BE2C (cell line): ENCODE data around the gene THSD4.
A peak's percentile ranks its signal among the peaks of the same experiment; 100 is the strongest.

Experiments
- DNase-seq: peaks from one replicate; pipeline ENCODE4 v3.0.0-alpha.2; 2020
- H3K27me3 ChIP-seq: fragments of 250-450 bp; sonication (Bioruptor Pico); 2 replicates; pipeline ENCODE4 v1.5.1; 2020; ENCODE audit warnings: mild to moderate bottlenecking
- H3K36me3 ChIP-seq: fragments of 250-450 bp; sonication (Bioruptor Pico); 2 replicates; pipeline ENCODE4 v1.5.1; 2020; ENCODE audit warnings: mild to moderate bottlenecking
- H3K4me1 ChIP-seq: fragments of 250-450 bp; sonication (Bioruptor Pico); 2 replicates; pipeline ENCODE4 v1.5.1; 2020
- H3K4me3 ChIP-seq: 2 replicates; pipeline ENCODE4 v1.5.1; 2011; ENCODE audit warnings: low read depth, low read length
- H3K9me3 ChIP-seq: fragments of 250-450 bp; sonication (Bioruptor Pico); 2 replicates; pipeline ENCODE4 v1.5.1; 2020
- TF ChIP-seq, protein P1 (sequence below): IDR thresholded peaks from 2 replicates; pipeline ENCODE4 v1.5.1; 2012; ENCODE audit warnings: mild to moderate bottlenecking, low read depth, low read length

Gene THSD4

DNA sequence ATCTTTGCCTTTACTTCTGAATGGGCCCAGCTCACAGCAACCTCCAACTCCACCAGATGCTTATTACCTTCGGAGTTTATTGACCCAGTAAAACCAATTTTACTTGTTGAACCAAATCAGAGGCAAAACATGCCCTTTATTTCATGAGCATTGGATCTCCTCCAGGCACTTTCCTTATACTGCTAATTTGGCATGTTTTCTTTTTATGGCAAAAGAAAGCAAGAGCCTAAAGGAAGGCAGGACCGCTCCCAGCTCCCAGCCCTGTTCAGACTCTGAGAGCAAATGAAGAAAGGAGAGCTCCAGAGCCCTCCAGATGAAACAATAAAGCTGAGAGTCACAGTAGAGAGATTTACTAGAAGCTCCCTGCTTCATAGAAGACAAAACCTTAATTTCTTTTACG, 613.6 kb downstream of the THSD4 start:
- H3K4me3 ChIP-seq: no peak overlapping the region
- DNase-seq: no peak
- H3K27me3 ChIP-seq: no peaks in the 10 kb centered on the region
- TF ChIP-seq, protein P1, sequence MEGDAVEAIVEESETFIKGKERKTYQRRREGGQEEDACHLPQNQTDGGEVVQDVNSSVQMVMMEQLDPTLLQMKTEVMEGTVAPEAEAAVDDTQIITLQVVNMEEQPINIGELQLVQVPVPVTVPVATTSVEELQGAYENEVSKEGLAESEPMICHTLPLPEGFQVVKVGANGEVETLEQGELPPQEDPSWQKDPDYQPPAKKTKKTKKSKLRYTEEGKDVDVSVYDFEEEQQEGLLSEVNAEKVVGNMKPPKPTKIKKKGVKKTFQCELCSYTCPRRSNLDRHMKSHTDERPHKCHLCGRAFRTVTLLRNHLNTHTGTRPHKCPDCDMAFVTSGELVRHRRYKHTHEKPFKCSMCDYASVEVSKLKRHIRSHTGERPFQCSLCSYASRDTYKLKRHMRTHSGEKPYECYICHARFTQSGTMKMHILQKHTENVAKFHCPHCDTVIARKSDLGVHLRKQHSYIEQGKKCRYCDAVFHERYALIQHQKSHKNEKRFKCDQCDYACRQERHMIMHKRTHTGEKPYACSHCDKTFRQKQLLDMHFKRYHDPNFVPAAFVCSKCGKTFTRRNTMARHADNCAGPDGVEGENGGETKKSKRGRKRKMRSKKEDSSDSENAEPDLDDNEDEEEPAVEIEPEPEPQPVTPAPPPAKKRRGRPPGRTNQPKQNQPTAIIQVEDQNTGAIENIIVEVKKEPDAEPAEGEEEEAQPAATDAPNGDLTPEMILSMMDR: no peak
- H3K4me1 ChIP-seq: no peaks in the 10 kb centered on the region
- no peaks in the 10 kb centered on the region for H3K9me3 ChIP-seq
- H3K36me3 ChIP-seq: no peaks in the 10 kb centered on the region

DNA sequence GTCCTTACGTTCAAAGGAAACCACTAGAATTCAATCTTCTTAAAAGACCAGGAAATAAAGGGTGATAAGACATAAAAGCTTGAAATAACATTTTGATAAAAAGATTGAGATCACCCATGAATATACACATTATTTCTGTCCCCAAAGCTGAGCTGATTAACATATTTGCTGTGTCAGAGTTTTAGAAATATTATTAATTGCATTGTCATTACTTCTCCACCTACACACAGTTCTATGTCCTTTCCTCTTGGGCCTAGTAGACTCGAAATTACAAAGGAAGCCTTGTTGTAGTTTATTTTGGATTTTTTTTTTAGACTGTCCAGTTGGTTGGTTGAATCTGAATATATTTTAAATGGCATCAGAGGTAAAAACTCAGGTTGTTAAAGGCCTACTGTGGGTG, 614.0 kb downstream of the THSD4 start:
- no peaks in the 10 kb centered on the region for H3K9me3 ChIP-seq
- no peaks in the 10 kb centered on the region for H3K27me3 ChIP-seq
- TF ChIP-seq, protein P1: no peak
- no peaks in the 10 kb centered on the region for H3K36me3 ChIP-seq
- DNase-seq: no peak
- H3K4me1 ChIP-seq: no peaks in the 10 kb centered on the region
- H3K4me3 ChIP-seq: no peak overlapping the region

DNA sequence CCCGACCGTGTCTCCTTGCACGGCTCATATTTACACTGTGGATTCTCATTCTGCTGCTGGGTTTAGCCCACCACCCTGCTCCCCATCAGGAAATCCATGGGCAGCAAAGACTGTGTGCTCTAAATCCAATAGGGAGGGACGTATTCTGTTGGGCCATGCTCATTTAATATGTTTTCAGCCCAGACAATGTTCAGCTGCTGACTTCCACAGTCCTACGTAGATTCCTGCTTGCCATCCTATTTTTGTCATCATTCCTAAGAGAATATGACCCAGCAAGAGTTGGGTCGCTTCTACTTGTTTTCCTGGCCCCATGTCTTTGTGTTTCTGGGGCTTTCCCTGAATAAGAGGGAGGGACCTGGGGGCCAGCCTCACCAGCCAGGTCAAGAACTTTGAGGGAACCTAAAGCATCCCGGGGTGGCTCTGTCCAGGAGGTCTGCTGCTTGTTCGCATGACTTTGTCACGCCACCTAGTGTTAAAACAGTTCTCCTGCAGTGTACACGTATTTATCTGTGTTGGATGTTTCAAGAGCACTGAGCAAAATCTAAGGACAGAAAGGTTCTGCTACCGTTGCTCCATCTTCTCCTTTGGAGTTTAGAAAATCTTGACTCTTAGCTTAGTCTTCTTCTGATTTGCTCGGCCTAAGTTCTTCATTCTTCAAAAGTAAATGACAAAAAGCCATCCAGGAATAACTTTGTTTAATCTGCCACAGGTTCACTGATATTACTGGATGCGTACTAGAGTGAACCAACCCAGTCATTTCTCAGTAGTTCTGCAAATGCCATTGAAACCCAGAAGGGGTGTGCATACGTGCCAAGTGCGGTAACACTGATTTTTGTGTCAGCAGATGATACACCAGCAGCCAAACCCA, 615.2 kb downstream of the THSD4 start:
- no peaks in the 10 kb centered on the region for H3K27me3 ChIP-seq
- peak; percentile 56 for DNase-seq
- TF ChIP-seq, protein P1: peak; percentile 78
- H3K4me3 ChIP-seq: no peak overlapping the region
- no peaks in the 10 kb centered on the region for H3K9me3 ChIP-seq
- H3K36me3 ChIP-seq: no peaks in the 10 kb centered on the region
- H3K4me1 ChIP-seq: no peaks in the 10 kb centered on the region

DNA sequence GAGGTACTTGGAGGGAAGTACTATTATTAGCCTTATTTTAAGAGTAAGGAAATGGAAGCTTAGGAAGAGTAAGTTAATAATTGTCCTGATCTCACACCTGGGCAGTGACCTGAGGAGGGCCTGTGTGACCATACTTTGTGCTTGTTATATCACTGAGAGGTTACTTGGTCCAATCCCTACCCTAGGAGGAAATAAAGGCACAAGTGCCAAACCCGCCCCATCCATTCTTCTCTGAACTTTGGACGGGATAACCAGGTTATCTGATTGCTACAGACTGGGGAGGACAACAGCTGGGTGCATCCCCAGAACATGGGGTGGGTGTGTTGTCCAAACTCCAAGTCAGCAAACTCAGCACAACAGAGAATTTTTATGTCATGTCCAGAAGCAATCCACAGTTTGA, 617.4 kb downstream of the THSD4 start:
- Histone ChIP-seq H3K4me3 (no peak overlapping the region), H3K9me3 (no peaks in the 10 kb centered on the region), H3K27me3 (peaks cover 7% of the 10 kb centered on the region; the same call in 1 of the 2 replicates), H3K36me3 (no peaks in the 10 kb centered on the region), H3K4me1 (no peaks in the 10 kb centered on the region)
- DNase-seq: no peak
- TF ChIP-seq, protein P1: no peak

DNA sequence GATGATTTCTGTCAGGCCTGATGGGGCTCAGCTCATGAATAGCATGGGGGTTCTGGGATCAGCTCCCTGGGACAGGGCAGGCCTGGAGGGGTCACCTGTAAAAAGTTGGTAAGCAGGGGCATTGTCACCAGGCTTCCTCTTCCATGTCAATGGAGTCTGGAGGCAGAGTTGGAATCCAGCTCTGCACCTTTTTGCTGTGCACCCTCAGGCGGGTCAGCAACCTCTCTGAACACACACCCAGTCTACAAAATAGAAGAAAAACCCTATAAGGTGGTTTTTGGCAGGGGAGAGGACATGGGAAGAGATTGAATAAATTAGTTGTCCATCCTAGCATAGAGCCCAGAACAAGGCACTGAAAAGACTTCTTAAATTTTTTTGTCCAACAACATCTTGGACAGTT, 617.9 kb downstream of the THSD4 start:
- no peaks in the 10 kb centered on the region for H3K4me1 ChIP-seq
- TF ChIP-seq, protein P1: no peak

DNA sequence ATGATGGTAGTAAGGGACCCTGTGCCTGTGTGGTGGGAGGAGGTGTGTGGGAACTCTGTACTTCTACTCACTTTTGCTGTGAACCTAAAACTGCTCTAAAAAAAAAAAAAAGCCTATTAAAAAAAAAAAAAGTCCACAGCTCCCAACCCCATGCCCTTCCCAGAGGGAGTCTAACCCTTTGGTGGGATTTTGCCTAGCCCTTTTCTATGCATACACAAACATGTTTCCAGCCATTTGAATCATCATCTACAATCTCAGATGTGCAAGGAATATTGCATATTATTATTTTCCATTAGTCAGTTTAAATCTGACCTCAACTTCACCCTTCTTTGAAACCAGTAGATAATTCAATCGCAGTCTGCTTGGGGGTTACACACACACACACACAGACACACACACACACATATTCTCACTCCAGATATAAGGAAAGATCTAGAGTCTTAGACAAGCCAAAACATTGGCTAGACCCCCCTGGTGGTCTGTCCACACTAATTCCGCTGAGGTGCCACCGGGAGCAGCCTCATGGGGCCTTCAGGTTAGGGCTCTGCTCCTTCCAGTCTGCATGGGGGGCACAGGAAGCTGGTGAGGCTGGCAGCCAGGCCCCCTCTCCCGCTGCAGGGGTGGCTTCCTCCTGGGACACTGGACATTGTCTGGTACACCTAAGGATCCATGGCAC, 619.6 kb downstream of the THSD4 start:
- H3K36me3 ChIP-seq: no peaks in the 10 kb centered on the region
- DNase-seq: no peak
- no peak overlapping the region for H3K4me3 ChIP-seq
- H3K4me1 ChIP-seq: no peaks in the 10 kb centered on the region
- H3K27me3 ChIP-seq: peaks cover 9% of the 10 kb centered on the region; the same call in 1 of the 2 replicates
- TF ChIP-seq, protein P1: no peak
- no peaks in the 10 kb centered on the region for H3K9me3 ChIP-seq

More for the DNA sequence above, 617.9 kb downstream of the THSD4 start:
- Histone ChIP-seq H3K4me3 (no peak overlapping the region), H3K36me3 (no peaks in the 10 kb centered on the region), H3K9me3 (no peaks in the 10 kb centered on the region), H3K27me3 (peaks cover 9% of the 10 kb centered on the region; the same call in 1 of the 2 replicates)
- DNase-seq: no peak
